Prostate gland (tissue), 2 donors: ENCODE measurements around the gene GPR17.

Experiments used
- POLR2A ChIP-seq: fragments of 450-650 bp; IDR thresholded peaks from one replicate; pipeline ENCODE4 v1.6.1; 2016; ENCODE audit warnings: antibody characterized with exemption, mild to moderate bottlenecking
- POLR2AphosphoS5 ChIP-seq: sonication (generic); formaldehyde crosslinking; IDR thresholded peaks from one replicate; pipeline ENCODE4 v1.6.1; 2017; ENCODE audit warnings: antibody characterized with exemption
- TF ChIP-seq, protein P1 (sequence below), 4 experiments: fragments of 200-600 bp in 2 of 4; fragments of 450-650 bp in 2 of 4; sonication (generic) in 2 of 4; IDR thresholded peaks; 1 replicate in 3 of 4; 2 replicates in 1 of 4; pipeline ENCODE4 v1.5.1; 2016 to 2019; ENCODE audit warnings: antibody characterized with exemption in 4 of 4, mild to moderate bottlenecking in 2 of 4, moderate library complexity in 2 of 4

DNA sequence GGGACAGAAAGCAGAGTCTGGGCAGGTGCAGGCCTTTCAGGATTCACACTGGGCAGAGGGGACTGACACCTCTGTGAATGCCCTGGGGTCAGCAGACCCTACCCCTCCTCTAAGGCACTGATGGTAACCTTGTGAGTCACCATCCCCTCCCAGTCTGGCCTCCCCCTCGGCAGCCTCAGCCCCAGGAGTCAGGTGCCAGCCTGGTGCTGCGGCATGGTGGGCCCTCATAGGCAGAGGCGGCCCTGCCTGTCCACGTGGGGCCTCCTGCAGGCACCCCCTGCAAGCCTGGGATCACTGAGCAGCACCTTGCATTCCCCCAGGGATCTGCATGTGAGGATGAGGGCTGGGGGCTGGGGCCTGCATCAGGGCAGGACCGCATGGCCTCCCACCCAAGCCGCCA is 4.8 kb upstream of the GPR17 start:
- TF ChIP-seq, protein P1, sequence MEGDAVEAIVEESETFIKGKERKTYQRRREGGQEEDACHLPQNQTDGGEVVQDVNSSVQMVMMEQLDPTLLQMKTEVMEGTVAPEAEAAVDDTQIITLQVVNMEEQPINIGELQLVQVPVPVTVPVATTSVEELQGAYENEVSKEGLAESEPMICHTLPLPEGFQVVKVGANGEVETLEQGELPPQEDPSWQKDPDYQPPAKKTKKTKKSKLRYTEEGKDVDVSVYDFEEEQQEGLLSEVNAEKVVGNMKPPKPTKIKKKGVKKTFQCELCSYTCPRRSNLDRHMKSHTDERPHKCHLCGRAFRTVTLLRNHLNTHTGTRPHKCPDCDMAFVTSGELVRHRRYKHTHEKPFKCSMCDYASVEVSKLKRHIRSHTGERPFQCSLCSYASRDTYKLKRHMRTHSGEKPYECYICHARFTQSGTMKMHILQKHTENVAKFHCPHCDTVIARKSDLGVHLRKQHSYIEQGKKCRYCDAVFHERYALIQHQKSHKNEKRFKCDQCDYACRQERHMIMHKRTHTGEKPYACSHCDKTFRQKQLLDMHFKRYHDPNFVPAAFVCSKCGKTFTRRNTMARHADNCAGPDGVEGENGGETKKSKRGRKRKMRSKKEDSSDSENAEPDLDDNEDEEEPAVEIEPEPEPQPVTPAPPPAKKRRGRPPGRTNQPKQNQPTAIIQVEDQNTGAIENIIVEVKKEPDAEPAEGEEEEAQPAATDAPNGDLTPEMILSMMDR (IDR thresholded peaks at IDR 0.05): no peak
- TF ChIP-seq POLR2A: no peak
- no peak for TF ChIP-seq POLR2AphosphoS5
